Loucy (cell line): Measurements from ENCODE around the gene MAPK8IP1.

ENCODE experiments used
- H2AFZ ChIP-seq: fragments of 200-600 bp; sonication (generic); 2 replicates; pipeline ENCODE4 v1.6.0; 2016; ENCODE audit warnings: antibody characterized with exemption, mild to moderate bottlenecking, low read length, moderate library complexity
- H3F3A ChIP-seq: fragments of 200-600 bp; 2 replicates; pipeline ENCODE4 v1.6.0; 2016; ENCODE audit warnings: antibody characterized with exemption, low read depth, mild to moderate bottlenecking
- H3K27me3 ChIP-seq: fragments of 200-600 bp; sonication (generic); 2 replicates; pipeline ENCODE4 v1.6.1; 2014; ENCODE audit warnings: low read length, mild to moderate bottlenecking; ENCODE audit not compliant: insufficient read depth, poor library complexity, severe bottlenecking
- H3K36me3 ChIP-seq: fragments of 200-600 bp; sonication (generic); 2 replicates; pipeline ENCODE4 v1.6.1; 2016; ENCODE audit warnings: low read length; ENCODE audit not compliant: insufficient read depth
- H3K4me1 ChIP-seq: fragments of 200-600 bp; sonication (generic); 2 replicates; pipeline ENCODE4 v1.5.1; 2014; ENCODE audit warnings: low read length, mild to moderate bottlenecking; ENCODE audit not compliant: insufficient read depth, poor library complexity, severe bottlenecking
- H3K4me2 ChIP-seq: fragments of 200-600 bp; sonication (generic); 2 replicates; pipeline ENCODE4 v1.6.0; 2014; ENCODE audit warnings: antibody characterized with exemption, low read length, low read depth, mild to moderate bottlenecking; ENCODE audit not compliant: poor library complexity, severe bottlenecking
- H3K4me3 ChIP-seq: fragments of 200-600 bp; sonication (generic); 2 replicates; pipeline ENCODE4 v1.5.1; 2014; ENCODE audit warnings: low read length, mild to moderate bottlenecking, mixed read lengths; ENCODE audit not compliant: poor library complexity, severe bottlenecking
- H3K79me2 ChIP-seq: fragments of 200-600 bp; sonication (generic); 2 replicates; pipeline ENCODE4 v1.6.1; 2014; ENCODE audit warnings: low read length; ENCODE audit not compliant: insufficient read depth
- H3K9ac ChIP-seq: fragments of 200-600 bp; sonication (generic); 2 replicates; pipeline ENCODE4 v1.6.0; 2014; ENCODE audit warnings: mild to moderate bottlenecking, low read depth, low read length, moderate library complexity; ENCODE audit not compliant: poor library complexity, severe bottlenecking
- H3K9me2 ChIP-seq: fragments of 200-600 bp; sonication (generic); replicated peaks from 2 replicates; pipeline ENCODE4 v1.6.1; 2016; ENCODE audit warnings: low read depth, low read length, mixed read lengths
- H3K9me3 ChIP-seq: fragments of 200-600 bp; sonication (generic); 2 replicates; pipeline ENCODE4 v1.6.1; 2014; ENCODE audit warnings: mild to moderate bottlenecking, antibody characterized with exemption, low read length, low read depth; ENCODE audit not compliant: insufficient read depth
- H4K20me1 ChIP-seq: fragments of 200-600 bp; sonication (generic); 2 replicates; pipeline ENCODE4 v1.6.0; 2014; ENCODE audit warnings: antibody characterized with exemption, low read length, mild to moderate bottlenecking; ENCODE audit not compliant: insufficient read depth, poor library complexity, severe bottlenecking
- EZH2phosphoT487 ChIP-seq: fragments of 200-600 bp; IDR thresholded peaks from 2 replicates; pipeline ENCODE4 v1.6.1; 2018; ENCODE audit warnings: antibody characterized with exemption, mild to moderate bottlenecking, moderate library complexity, borderline replicate concordance
- TF ChIP-seq, protein P1 (sequence below): fragments of 200-600 bp; sonication (generic); conservative IDR thresholded peaks from 2 replicates; pipeline ENCODE4 v1.5.1; 2014; ENCODE audit warnings: mild to moderate bottlenecking, antibody characterized with exemption, low read length

The MAPK8IP1 gene

DNA sequence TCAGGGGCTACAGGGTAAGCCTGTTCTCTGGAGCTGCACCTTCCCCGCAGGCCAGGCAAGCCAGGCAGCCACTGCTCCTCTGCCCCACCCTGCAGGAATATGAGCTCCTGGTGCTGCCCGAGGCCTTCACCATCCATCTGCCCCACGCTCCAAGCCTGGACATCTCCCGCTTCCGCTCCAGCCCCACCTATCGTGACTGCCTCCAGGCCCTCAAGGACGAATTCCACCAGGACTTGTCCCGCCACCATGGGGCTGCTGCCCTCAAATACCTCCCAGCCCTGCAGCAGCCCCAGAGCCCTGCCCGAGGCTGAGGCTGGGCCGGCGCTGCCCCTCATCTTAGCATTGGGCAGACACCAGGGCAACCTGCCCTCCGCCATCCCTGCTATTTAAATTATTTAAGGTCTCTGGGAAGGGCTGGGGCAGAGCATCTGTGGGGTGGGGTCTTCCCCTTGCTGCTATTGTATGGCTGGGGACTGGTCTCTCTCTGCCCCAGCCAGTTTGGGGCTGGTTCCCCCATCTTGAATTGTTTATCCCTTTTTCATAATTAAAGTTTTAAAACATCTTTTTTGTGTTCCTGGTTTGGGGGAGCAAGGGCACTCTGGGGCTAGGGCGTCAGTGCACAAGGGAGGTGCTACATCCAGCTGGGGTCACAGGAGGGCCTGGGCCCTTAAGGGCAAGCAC, 43.2 kb downstream of the MAPK8IP1 start:
- Histone ChIP-seq H3F3A (no peaks in the 10 kb centered on the region), H3K36me3 (peaks cover 18% of the 10 kb centered on the region; the same call in 1 of the 2 replicates), H3K4me3 (no peak overlapping the region), H4K20me1 (no peaks in the 10 kb centered on the region), H3K9me3 (no peaks in the 10 kb centered on the region), H3K9ac (no peak overlapping the region), H3K9me2 (no peaks in the 10 kb centered on the region), H3K79me2 (no peaks in the 10 kb centered on the region), H3K4me1 (peaks cover 10% of the 10 kb centered on the region), H3K4me2 (no peak overlapping the region), H3K27me3 (no peaks in the 10 kb centered on the region), H2AFZ (no peak overlapping the region)
- no peak for TF ChIP-seq EZH2phosphoT487
- TF ChIP-seq, protein P1, sequence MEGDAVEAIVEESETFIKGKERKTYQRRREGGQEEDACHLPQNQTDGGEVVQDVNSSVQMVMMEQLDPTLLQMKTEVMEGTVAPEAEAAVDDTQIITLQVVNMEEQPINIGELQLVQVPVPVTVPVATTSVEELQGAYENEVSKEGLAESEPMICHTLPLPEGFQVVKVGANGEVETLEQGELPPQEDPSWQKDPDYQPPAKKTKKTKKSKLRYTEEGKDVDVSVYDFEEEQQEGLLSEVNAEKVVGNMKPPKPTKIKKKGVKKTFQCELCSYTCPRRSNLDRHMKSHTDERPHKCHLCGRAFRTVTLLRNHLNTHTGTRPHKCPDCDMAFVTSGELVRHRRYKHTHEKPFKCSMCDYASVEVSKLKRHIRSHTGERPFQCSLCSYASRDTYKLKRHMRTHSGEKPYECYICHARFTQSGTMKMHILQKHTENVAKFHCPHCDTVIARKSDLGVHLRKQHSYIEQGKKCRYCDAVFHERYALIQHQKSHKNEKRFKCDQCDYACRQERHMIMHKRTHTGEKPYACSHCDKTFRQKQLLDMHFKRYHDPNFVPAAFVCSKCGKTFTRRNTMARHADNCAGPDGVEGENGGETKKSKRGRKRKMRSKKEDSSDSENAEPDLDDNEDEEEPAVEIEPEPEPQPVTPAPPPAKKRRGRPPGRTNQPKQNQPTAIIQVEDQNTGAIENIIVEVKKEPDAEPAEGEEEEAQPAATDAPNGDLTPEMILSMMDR: no peak

DNA sequence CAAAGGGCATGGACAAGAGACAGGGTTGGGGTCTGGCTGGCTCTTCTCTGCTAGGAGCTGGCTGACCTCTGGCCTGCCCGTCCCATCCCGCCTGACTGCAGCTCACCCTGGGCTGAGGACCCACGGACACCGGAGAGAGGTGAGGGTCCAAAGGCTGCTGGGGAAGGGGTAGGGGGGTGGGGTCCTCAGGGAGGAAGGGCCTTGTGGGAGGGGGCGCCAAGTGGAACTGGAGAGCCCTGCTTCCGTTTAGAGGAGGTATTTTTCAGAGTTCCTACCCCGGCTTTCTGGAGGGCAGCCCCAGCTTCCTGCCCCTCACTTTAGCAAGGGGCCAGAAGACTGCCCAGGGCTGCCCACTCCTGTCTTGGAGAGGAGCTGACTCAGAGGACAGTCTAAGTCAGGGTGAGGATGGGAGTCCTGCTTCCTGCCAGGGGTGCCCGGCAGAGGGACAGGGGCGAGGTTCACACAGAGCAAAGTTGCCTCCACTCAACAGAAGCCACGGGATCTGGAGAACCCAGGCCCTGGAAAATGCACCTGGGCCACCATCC, 44.1 kb downstream of the MAPK8IP1 start:
- TF ChIP-seq, protein P1: no peak
- TF ChIP-seq EZH2phosphoT487: no peak
- Histone ChIP-seq H3K9me3 (no peaks in the 10 kb centered on the region), H3K4me1 (peaks cover 10% of the 10 kb centered on the region), H3K4me2 (no peak overlapping the region), H3K27me3 (no peaks in the 10 kb centered on the region), H2AFZ (no peak overlapping the region), H4K20me1 (no peaks in the 10 kb centered on the region), H3K4me3 (no peak overlapping the region), H3K9me2 (no peaks in the 10 kb centered on the region), H3K79me2 (no peaks in the 10 kb centered on the region), H3K9ac (no peak overlapping the region), H3F3A (no peaks in the 10 kb centered on the region), H3K36me3 (peaks cover 27% of the 10 kb centered on the region; the same call in 1 of the 2 replicates)

DNA sequence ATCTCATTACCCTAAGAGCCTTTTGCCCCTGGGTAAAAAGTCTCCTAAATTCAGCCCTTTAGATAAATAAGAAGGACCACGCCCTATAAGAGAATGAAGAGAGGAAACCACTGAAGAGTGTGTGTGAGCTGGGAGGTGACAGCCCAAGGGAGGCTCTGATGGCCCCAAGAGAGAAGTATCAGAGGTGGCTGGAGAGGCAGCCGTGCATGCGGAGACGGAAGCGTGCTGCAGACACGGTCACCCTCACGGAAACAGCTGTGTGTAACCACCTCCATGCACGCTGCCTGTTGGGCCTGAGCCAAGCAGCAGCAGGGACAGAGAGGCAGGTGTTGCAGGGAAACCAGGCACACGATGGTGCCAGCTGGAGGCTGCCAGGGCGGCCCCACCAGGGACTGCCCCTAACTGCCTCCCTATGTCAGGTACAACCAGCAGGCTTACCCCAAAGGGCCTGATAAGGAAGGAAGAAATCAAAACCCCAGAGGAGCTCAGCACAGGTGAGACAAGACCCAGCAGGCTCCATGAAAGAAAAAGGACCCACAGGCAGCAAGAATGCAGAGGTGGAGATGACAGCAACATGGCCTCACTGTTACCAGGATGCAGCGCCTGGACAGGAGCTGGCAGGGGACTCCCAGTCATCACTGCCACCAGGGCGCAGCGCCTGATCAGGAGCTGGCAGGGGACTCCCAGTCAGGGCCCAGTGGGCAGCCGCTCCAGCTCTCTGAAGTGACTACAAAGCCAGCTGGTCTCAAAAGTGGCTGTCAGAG, 44.8 kb downstream of the MAPK8IP1 start:
- Histone ChIP-seq H4K20me1 (no peaks in the 10 kb centered on the region), H3K27me3 (no peaks in the 10 kb centered on the region), H3K36me3 (peaks cover 34% of the 10 kb centered on the region; the same call in 1 of the 2 replicates), H3K9me3 (no peaks in the 10 kb centered on the region), H3K9me2 (no peaks in the 10 kb centered on the region), H3K9ac (no peak overlapping the region), H3K79me2 (no peaks in the 10 kb centered on the region), H3K4me3 (no peak overlapping the region), H2AFZ (no peak overlapping the region), H3K4me1 (peaks cover 10% of the 10 kb centered on the region), H3F3A (no peaks in the 10 kb centered on the region), H3K4me2 (no peak overlapping the region)
- TF ChIP-seq, protein P1: no peak
- TF ChIP-seq EZH2phosphoT487: no peak
